Measurements from ENCODE around the gene HIVEP3. TPM values are rescaled to one million over a fixed set of nuclear protein-coding genes. Genes with fewer than 3 reads are reported as not detected.

The HIVEP3 gene
- total RNA-seq, 1 experiment from 2014 or later, result 1.4 TPM

DNA sequence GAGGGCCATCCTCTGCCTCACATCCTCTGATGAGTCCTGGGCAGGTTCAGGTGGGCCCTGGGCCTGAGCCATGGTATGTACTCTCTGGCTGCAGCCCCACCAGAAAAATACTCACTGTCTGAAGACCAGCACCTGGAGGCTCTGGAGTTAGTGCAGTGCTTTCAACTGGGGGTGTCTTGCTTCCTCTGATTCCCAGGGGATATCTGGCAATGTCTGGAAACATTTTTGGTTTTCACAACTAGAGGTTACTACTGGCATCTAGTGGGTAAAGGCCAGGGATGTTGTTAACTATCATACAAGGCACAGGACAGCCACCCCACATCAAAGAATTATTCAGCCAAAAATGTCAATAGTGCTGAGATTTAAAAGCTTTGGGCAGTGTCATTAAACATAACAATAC, 152.7 kb downstream of the HIVEP3 start:
- in situ Hi-C loops (cut with HindIII; ENCODE audit: low pct_unique_long_range_greater_than_20kb, low sequenced_read_pairs), result no loop called here
- DNase-seq (ENCODE audit: low read depth), result no peak

DNA sequence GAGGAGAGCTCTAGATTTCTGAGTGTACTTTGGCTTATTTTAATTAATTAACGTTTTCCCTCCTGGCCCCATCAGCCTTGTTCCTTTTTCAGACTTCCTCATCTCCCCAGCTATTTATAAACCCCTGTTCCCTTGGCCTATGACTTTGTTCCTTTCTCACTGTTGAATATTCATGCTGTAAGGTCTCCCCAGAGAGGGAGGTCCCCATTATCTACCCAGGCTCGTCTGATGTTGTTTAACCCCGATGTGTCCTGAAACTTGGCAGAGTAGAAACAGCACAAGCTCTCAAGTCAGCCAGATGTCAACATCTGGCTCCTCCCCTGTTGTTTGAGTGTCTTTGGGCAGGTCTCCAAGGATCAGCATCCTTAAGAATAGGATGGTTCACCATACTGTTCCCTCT, 153.6 kb downstream of the HIVEP3 start:
- DNase-seq (ENCODE audit: low read depth), result no peak
- in situ Hi-C loops (cut with HindIII; ENCODE audit: low pct_unique_long_range_greater_than_20kb, low sequenced_read_pairs), result no loop called here

- in situ Hi-C loops (cut with HindIII; ENCODE audit: low pct_unique_long_range_greater_than_20kb, low sequenced_read_pairs), result no loop called here
- DNase-seq (ENCODE audit: low read depth), result no peak
Observed at GRCh38 chr1:41764656-41765055, 154.1 kb downstream of the HIVEP3 start.

DNA sequence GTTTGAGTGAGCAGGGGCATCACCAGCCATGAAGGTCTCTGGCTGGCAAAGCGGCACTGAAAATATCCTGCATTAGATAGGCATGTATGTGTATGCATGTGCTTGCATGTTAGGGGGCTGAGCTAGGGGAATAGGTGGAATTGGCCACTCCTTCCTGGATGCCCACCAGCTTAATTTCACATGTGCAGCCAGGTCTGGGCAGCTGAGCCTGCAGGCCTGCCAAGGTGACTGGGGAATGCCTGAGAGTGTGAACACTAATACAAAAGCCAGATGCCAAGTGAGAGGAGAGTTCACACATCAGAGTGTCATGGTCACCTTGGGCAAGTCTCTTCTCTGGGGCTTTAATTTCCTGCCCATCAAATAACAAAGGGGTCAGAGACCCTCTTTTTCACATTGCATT, 155.9 kb downstream of the HIVEP3 start:
- in situ Hi-C loops (cut with HindIII; ENCODE audit: low pct_unique_long_range_greater_than_20kb, low sequenced_read_pairs), result no loop called here
- no peak for DNase-seq (ENCODE audit: low read depth)

GRCh38 chr1:41762251-41762650, 156.5 kb downstream of the HIVEP3 start:
- in situ Hi-C loops (cut with HindIII; ENCODE audit: low pct_unique_long_range_greater_than_20kb, low sequenced_read_pairs), result no loop called here
- no peak for DNase-seq (ENCODE audit: low read depth)

GRCh38 chr1:41758904-41759548, 159.7 kb downstream of the HIVEP3 start:
- DNase-seq (ENCODE audit: low read depth), result no peak
- in situ Hi-C loops (cut with HindIII; ENCODE audit: low pct_unique_long_range_greater_than_20kb, low sequenced_read_pairs), result no loop called here

- in situ Hi-C loops (cut with HindIII; ENCODE audit: low pct_unique_long_range_greater_than_20kb, low sequenced_read_pairs), result no loop called here
- DNase-seq (ENCODE audit: low read depth), result no peak
Observed at GRCh38 chr1:41758500-41758899, 160.2 kb downstream of the HIVEP3 start.

GRCh38 chr1:41754540-41754939, 164.2 kb downstream of the HIVEP3 start:
- in situ Hi-C loops (cut with HindIII; ENCODE audit: low pct_unique_long_range_greater_than_20kb, low sequenced_read_pairs), result no loop called here
- DNase-seq (ENCODE audit: low read depth), result no peak

DNA sequence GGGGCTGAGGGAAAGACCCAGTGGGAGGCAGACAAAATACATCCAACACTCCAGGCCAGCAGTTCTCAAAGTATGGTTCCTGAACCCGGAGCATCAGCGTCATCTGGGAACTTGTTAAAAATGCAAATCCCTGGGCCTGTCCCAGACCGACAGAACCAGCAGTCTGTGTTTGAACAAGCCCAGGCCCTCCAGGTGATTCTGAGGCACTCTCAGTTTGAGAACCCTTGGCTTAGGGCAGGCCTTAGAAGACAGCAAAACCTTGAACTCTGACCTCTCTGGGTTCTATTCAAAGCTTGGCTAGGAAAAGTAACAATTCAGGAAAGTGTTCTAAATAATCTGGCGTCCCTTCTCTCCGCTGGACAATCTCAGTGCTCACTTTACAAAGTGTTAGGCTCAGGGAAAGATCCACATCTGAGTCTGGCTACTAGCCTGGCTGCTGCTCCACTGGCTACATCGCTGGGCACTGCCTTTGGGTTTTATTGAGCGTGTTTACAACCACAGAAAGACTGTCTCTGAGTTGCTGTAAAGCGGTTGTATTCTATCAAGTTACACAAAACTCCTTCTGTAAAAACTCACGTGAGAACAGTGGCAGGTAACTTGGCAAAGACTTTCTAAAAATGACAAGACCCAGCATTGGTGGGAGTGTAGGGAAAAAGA, 166.1 kb downstream of the HIVEP3 start:
- in situ Hi-C loops (cut with HindIII; ENCODE audit: low pct_unique_long_range_greater_than_20kb, low sequenced_read_pairs), result no loop called here
- DNase-seq (ENCODE audit: low read depth), result no peak

GRCh38 chr1:41751804-41752513, 166.8 kb downstream of the HIVEP3 start:
- in situ Hi-C loops (cut with HindIII; ENCODE audit: low pct_unique_long_range_greater_than_20kb, low sequenced_read_pairs), result no loop called here
- peak; percentile 55 for DNase-seq (ENCODE audit: low read depth)

GRCh38 chr1:41749991-41750745, 168.6 kb downstream of the HIVEP3 start:
- in situ Hi-C loops (cut with HindIII; ENCODE audit: low pct_unique_long_range_greater_than_20kb, low sequenced_read_pairs), result no loop called here
- DNase-seq (ENCODE audit: low read depth), result no peak

- DNase-seq (ENCODE audit: low read depth), result no peak
- in situ Hi-C loops (cut with HindIII; ENCODE audit: low pct_unique_long_range_greater_than_20kb, low sequenced_read_pairs), result no loop called here
Observed at GRCh38 chr1:41745022-41745421, 173.7 kb downstream of the HIVEP3 start.

- in situ Hi-C loops (cut with HindIII; ENCODE audit: low pct_unique_long_range_greater_than_20kb, low sequenced_read_pairs), result no loop called here
Observed at GRCh38 chr1:41743366-41743765, 175.4 kb downstream of the HIVEP3 start.

GRCh38 chr1:41742219-41742618, 176.5 kb downstream of the HIVEP3 start:
- in situ Hi-C loops (cut with HindIII; ENCODE audit: low pct_unique_long_range_greater_than_20kb, low sequenced_read_pairs), result no loop called here
- DNase-seq (ENCODE audit: low read depth), result peak; percentile 69

More at GRCh38 chr1:41743366-41743765, 175.4 kb downstream of the HIVEP3 start:
- DNase-seq (ENCODE audit: low read depth), result no peak

- in situ Hi-C loops (cut with HindIII; ENCODE audit: low pct_unique_long_range_greater_than_20kb, low sequenced_read_pairs), result no loop called here
- no peak for DNase-seq (ENCODE audit: low read depth)
Observed at GRCh38 chr1:41741244-41741643, 177.5 kb downstream of the HIVEP3 start.

DNA sequence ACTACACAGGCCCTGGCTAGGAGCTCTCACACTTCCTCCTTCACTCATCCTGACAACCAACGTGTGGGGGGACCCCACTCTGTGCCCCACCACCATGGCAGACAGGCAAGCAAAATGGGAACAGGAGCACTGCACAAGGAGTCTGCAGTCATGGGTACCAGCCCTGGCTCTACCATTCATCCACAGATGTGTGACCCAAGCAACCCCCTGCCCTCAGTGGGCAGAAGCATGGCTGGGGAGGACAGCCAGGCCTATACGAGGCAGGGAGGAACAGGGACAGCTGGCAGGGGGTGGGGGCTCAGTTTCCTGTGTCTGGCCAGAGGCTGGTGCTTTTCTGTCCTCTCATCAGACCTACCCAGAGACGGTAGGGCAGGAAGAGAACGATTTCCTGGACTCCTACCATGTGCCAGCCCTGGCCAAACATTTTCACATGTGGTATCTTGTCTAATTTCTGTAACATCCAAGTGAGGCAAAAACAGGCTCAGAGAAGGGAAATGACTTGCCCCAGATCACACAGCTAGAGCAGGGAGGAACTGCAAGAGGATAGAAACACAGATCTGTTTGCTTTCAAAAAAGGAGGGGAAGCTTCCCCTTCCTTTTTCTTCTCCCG, 178.0 kb downstream of the HIVEP3 start:
- no peak for DNase-seq (ENCODE audit: low read depth)
- in situ Hi-C loops (cut with HindIII; ENCODE audit: low pct_unique_long_range_greater_than_20kb, low sequenced_read_pairs), result no loop called here

DNA sequence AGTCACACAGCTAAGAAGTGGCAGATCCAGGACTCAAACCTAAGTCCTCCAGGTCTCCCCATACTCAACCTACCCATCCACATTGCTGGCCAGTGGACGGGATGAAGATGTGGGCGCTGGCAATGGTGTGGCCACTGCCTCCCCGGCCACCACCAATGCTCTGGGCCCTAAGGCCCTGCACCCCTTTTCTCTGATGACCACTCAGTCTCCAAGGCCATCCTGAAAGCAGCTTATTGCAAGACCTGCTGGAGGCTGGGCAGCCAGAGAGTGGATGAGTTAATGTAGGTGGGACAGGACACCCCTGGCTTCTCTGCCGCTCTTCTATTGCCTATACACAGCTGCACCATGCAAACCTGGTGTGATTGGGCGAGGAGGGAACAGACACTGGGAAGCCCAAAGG, 178.7 kb downstream of the HIVEP3 start:
- DNase-seq (ENCODE audit: low read depth), result no peak
- in situ Hi-C loops (cut with HindIII; ENCODE audit: low pct_unique_long_range_greater_than_20kb, low sequenced_read_pairs), result no loop called here
